Stimulated activated CD4-positive, alpha-beta T cell treated with anti-CD3 and anti-CD28 coated beads, Interleukin-4, amount 100 ng/mL, for 48 hours (primary cell): ENCODE data around the gene TGFB1.
"Not testable (repeated sequence)": the region's sequence is repeated elsewhere in the genome, so short reads cannot be mapped to it uniquely, and the experiment has no call there.

Experiments
- DNase-seq, 2 donors: peaks; one replicate each; pipeline ENCODE4 v3.0.0-alpha.2; 2020; ENCODE audit warnings: low read depth in 2 of 2

The TGFB1 gene

DNA sequence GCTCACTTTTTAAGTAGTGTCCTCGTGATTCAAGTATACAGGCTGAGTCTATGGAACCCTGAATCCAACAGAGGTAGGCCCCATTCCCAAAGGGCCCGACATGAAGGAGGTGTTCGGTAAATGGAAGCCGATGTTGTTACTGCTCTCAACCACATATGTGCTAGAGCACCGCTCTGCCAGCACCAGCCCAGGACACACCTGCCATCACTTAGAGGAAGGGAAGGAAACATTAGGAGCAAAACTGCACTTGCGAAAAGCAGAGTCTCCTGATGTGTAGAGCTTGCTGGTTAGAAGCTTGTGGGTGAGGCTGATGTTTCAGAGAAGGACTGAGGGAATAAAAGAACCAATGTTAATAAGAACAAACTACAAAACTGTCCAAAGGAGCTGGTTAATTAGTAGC lies 53.2 kb downstream of the TGFB1 start:
- DNase-seq, result no peak

DNA sequence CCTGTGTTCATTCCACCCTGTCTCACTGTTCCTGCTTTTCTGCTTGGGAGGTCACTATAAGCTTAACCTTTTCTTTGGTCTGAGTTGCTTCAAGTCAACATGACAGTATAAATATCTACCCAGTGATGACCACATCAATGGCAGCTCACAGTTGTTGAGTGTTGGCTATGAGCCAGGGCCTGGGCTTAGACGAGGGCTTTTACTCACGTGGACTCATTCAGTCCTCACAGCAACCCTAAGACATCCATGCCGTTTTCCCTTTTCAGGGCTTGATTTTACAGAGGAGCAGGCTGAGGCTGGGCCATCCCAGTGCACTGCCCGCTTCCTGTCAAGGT lies 54.0 kb downstream of the TGFB1 start:
- DNase-seq, result no peak

DNA sequence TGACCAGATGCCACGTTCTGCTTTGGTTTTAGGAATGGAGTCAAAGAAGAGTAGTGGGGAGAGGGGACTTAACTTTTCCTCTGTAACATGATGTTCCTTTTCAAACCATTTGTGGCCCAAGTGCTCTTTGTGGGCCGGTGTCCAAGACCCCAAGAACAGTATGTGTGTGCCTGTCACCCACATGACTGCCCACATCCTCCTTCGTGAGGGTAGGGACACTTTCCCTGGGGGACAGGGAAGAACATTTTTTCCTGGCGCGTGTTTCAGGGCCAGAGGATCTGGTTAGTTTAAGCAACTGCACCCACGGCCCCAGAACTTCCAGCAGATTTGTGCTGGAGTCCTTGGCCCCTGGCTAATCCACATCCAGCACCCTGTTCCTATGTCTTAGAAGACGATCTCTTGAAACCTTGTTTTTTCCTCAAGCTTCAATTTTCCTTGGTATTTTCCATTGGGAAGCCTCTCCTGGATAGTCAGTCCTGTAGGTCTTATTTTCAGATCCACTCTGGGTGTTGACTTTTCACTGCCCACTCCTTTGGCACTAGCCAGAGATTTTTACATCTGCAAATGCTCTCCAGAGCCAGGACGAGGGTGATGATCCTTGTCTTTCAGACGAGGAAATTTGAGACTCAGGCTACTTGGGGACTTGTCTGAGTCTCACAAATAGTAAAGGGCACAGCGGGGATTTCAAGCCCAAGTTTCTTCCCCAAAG lies 54.5 kb downstream of the TGFB1 start:
- no peak for DNase-seq

DNA sequence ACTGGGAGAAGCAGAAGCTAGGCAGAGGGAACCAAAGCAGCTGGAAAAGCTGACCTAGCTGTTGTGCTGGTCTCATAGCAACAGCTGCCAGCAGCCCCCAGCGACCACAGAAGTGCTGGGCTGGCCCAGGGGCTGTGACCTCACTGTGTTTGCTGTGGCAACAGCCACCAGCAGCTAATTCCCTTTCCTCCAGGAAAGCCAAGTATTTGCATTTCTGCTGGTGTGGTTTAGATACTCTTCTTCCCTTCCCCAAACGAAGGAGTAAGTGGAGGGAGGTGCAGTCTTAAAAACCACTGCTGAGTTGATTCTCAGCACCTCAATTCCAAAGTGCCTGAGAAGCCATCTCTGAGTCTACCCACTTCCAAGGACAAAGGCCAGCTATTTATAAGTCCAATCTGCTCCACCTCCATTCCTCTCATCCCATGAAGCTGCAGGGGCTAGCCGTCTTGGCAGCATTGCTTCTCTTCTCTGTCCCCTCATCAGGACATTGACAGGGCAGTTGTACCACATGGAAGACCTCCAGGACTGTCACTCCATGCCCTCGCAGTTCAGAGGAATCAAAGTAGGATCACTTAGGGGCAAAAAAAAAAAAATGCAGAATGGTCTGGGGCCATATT lies 55.3 kb downstream of the TGFB1 start:
- DNase-seq, result no peak

DNA sequence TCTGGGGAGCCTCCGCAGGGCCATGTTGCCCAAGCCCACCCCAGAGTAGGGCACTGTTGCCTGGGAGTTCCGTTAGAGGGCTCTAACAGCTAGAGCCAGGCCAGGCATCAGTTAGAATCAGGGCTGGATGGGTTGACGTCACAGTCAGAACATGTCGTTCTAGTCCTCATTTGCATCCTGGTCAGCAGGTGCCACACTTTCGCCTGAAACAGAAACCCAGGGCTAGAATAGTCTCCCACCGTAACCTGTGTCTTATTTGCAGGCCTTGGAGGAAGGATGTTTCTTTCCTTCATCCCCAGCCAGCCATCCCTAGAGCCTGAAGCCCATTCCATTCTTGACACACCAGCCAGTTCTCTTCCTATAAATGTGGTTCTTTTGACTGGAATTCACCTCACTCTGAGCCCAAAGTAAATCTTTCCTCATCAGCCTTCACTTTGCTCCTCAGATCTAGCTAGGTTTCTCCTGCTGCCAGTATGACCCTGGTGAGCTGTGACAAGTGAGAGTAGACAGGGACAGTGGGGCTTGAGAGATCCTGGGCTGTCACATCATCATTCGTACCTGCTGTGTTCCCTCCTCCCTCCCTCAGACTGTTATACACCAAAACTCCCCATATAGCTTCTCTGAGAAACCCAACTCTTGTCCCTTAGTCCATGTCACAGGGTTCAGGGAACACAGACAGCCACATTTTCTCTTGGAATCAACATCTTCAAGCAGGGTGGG lies 55.9 kb downstream of the TGFB1 start:
- no peak for DNase-seq

DNA sequence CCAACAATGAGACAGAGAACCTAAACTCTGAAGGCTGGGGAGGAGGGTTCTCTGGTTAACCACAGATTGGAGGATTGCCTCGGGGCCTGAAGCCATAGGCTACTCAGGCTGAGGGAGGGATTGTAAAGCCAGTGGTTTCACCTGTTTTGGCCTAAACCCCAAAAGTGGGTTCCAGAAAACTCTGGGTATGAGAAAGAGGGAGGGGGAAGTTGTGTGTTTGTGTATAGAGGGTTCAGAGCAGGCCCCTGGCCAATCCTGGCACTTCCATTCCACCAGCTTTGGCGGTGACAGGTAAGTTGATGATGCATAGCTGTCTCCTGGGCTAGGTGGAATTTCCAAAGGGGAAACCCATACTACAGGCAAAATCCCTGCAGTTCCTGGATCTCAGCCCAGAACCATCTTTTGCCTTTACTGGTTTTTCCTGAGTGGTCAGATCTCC lies 57.3 kb downstream of the TGFB1 start:
- no peak for DNase-seq

DNA sequence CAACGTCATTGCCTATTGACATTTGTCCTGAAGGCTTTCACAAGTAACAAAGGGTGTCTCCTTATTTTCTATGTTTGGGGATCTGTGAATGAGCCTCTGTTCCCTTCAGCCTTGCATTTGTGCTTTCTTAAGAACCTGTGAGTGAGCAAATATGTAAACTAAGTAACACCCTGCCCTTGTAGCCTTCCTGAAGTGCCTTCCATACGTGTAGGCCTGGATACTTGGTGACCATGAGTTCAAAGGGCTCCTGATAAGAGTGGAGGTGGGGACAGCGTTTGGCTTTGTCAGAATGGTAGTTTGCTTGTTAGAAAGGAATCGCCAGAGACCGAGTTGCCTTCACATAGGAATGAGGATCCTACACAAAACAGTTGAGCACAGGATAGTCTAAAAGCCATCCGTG lies 58.2 kb downstream of the TGFB1 start:
- DNase-seq, result no peak

DNA sequence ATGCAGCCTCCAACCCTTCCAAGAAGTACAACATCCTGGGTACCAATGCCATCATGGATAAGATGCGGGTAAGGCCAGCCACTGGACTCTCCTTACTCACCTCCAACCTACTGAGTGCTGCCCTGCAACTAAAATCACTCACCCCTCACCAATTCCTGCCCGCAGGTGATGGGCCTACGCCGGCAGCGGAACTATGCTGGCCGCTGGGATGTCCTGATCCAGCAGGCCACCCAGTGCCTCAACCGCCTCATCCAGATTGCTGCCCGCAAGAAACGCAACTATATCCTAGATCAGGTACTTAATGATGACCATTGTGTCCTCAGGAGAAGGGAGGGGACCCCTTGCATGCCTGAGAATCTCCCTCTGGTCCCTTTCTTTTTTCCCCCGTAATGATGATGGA lies 59.3 kb downstream of the TGFB1 start:
- no peak for DNase-seq

DNA sequence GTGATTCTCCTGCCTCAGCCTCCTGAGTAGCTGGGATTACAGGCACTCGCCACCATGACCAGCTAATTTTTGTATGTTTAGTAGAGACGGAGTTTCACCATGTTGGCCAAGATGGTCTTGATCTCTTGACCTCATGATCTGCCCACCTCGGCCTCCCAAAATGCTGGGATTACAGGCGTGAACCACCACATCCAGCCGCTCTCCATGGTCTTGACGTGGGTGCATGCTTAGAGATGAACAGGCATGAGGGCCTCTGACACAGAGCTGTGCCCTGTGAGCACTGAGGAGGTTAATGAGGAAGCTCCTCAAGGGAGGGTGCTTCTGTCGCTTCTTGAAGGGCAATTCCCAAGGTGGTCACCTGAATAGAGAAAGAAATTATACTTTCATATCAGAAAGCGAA lies 63.9 kb downstream of the TGFB1 start:
- DNase-seq, result not testable (repeated sequence)

DNA sequence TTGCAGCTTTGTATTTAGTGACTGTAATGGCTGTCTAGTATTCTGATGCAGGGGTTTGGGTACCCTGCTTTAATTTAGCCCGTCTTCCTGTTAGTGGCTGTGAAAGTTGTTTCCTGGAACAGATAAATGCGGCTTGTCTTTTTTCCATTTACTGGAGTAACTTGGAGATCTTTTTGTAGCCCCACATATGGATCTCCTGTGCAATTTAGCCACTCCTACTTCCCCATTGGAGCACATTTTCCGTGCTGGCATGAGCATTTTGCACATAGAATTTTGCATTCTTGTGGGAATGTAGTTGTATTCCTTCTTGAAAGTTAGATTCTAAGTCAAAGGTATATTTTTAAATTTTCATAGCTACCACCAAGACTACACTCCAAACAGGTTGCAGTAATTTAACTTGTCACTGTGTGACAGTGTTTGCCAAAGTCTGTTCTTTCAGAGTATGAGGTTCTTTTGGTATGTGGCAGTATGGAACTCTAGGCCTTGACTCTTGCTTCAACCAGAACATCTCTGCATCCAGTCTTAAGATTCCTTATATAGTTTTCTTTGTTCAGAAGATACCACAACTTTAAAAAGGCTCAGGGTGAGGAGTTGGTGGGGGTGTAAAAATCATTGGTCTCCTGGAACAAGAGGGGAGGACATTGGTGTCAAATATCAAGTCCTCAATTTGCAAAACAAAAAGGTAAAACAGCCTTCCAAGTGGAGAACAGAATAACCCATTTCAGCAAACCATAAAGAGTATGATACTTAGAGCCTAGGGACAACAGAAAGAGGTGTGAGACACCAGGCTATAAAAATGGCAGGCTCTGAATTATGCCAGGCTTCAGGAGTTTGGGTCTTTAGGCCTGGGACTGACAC lies 64.8 kb downstream of the TGFB1 start:
- no peak for DNase-seq
